Activated CD4-positive, alpha-beta T cell treated with anti-CD3 and anti-CD28 coated beads for 1 hour (primary cell): ENCODE data around the gene PACSIN1.

Source experiments
- DNase-seq: peaks from one replicate; pipeline ENCODE4 v3.0.0-alpha.2; 2020

Gene PACSIN1

DNA sequence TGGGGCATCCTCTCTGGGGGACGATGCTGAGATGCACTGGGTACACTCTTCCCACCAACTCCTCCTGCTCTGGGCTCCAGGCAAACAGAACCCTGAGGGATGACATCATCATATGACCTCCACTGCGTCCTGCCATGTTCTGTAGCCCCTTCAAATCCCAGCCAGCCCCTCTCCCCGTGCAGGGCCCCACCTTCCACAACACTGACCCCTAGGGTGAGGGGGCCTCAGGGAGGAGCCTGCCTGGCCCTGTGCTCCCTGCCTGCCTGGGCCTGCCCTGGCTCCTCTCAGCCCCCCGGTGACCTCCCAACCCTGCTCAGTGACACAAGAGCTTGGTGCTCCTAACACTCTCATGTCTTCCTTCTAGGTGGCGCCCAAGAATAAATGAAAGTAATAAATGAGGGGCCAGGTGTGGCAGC, 99.9 kb downstream of the PACSIN1 start:
- DNase-seq: no peak

DNA sequence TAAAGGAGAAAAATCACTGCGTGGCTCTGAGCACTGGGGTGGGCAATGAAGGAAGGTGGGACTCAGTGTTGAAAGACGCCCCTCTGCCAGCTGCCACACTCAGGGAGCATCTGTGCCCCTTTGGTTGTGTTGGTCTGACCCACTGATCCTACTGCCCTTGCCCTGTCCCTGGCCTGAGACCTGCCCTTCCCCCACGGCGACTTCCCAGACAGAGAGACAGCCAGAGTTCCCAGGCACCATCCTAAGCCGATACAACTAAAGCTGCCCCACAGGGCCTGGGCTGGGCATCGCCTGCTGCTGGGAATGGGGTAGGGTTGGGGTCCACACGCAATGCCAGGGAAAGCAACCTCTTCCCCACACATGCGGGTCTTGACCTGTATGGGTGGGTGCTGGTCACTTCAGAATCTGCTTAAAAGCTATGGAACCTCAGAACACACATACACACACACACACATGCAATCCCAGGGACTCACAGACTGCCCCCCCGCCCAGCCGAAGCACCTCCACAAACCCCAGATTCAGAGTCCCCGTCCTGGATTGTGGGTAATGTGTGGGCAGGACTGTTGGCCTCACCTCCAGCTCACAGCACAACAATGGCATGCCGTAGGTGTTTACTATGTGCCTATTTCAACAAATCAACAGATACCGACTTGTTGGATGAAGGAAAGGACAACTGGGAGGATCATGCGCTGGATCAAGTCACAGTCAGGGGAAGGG, 101.1 kb downstream of the PACSIN1 start:
- DNase-seq: no peak

DNA sequence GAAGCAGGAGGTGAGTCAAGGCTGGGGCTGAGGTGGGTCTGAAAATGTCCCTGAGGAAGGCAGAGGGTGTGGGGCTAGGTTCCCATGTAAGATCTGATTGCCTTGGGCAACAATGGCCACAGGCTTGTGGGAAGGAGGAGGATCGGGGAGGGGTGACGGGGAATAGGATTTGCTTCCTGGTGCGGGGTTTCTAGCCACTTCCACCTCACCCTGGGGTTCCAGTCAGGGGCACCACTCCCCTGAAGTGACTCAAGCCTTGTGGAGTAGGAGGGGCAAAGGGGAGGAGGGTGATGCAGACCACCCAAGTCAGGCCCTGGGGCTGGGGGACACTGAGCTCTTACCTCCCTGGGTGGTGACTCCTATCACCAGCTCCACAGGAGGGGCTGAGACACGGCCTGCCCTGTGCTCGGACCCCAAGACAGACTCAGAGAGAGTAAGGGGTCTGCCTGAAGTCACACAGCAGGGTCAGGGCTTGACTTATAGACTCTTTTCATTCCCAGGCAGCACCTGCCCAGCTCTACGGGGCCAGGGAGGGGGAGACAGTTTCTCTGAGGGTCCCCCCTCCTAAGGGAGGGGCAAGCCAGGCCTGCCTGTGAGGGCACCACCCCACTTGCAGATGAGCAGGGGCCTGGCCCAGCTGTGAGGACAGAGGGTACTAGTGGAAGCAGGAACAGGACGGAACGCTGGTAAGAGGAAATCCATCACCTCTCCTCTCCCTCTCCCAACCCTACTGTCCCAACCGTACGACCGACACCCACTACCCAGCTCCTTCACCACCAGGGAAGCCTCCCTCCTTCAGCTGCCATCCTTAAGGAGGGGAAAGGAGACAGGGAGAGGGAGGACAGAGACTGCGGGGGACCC, 102.7 kb downstream of the PACSIN1 start:
- DNase-seq: no peak

DNA sequence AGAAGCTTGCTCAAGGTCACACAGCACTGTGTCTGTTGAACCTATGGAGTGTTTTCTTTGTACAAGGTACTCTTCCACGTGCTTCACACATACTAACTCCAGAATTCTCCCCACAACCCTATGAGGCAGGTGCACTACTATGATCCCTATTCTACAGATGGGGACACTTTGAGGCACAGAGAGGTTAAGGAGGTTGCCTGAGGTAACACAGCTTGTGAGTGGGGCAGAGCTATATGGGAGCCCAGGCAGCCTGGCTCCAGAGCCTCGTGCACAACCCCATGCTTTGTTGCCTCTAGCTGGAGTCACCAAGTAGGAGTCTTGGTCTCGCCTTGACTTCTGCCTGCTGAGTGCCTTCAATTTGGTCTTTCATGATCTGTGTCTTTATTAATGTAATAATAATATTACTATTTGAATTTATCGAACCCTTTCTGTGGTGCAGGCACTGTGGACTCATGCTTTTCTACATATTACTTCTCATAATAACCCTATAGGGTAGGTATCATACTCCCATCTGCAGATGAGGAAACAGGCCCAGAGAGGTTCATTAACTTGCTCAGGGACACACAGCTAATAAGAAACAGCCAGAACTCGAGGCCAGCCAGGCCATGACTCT, 103.6 kb downstream of the PACSIN1 start:
- no peak for DNase-seq

DNA sequence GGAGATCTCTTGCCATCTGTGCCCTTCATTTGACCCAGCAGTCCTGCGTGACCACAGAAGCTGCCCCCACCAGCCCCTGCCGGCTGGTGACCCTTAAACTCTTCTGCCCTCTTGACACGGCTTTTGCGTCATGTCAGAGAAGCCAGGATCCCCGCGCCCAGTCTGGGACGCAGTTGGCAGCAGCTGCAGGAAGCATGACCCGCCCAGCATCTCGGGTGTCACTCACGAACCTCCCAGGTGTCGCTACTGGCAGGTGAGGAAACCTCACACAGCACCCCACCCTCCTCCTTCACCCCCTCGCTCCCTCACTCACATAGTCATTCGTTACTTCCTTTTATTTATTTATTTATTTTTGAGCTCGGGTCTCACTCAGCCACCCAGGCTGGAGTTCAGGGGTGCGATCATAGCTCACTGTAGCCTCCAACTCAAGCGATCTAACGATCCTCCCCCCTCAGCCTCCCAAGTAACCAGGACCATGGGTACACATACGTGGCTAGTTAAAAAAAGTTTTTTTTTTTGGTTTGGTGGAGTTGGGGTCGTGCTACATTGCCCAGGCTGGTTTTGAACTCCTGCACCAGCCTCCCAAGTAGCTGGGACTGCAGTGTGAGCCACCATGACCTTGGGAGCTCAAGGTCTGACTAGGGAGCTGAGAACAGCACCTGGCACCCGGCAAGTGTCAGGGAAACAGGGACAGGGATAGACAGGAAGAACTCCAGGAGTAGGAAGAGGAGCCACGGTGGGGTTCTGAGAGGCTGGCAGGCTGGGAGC, 104.4 kb downstream of the PACSIN1 start:
- DNase-seq: no peak

DNA sequence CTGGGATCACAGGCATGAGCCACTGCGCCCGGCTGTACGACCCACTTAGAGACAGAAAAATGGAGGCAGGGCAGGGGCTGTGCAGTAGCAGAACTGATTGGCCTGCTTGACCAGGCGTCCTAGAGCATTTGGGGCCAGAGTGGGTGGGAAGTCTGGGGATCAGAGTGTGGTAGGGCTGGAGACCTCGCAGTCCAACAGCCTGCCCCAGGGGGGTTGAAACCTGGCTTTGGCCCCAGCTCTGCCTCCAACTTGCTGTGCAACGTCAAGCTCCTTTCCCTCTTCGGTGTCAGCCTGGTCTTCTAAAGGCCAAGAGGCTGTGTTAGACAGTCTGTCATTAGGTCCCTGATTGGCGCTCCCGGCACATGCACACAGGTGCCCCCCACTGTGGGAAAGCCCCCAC, 105.5 kb downstream of the PACSIN1 start:
- DNase-seq: no peak

DNA sequence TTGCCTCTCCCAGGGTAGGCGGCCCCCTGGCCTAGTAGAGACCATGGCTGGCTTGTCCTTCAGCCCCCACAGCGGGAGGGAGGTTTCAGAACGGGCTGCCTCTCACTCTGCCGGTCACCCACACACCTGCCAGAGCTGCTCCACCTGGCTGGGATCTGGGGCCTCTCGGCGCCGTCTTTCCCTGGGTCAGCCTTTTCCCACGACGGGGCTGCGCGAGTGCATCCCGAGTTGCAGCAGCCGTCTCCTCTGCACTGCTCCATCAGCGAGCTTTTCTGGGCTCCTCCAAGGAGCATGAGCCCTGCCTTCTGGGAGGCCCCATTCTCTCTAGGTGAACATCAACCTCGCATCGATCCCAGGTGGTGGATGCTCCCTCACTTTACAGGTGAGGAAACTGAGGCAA, 106.1 kb downstream of the PACSIN1 start:
- no peak for DNase-seq

DNA sequence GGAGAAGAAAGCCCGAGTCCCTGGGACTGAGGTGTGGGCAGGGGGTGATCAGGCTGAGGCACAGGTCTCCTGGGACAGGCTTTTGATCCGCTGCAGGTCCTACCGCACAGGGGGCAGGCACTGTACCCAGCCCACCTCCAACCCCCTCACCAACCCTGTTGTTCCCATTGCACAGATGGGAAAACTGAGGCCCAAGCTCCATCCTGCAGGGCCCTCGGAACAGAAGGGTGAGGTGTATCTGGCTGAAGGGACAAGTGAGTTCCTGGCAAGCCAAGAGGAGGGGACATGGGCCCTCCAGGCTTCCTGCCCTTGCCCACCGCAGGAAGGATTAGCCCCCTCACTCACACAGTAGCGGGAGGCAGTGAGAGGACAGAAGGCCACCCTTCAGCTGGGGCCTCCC, 106.7 kb downstream of the PACSIN1 start:
- DNase-seq: no peak

DNA sequence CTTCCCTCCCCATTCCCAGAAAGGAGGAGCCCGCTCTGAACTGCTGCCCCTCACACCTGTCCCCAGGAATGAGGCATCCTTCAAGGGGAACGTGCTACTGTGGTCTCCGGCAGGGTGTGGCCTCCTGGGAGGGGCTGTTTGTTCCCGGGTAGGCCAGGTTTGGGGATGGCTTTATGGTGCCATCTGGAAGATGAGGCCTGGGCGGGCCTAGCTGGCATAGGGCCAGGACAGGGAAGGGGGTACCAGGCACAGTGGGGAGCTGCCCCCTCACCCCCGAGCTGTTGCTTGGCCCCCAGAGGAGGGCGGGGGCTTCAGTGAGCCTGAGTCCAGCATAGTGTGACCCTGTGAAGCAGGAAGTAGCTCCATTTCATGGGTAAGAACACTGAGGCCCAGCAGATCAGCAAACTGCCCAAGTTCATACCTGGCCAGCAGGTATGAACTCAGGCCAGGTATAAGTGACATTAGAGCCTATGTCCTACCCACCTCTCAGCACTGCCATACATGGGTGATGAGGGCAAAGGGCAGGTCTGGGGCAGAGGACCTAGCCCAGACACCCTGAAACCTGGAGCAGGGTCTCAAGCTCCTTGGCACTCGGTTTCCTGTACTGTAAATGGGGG, 107.8 kb downstream of the PACSIN1 start:
- no peak for DNase-seq

DNA sequence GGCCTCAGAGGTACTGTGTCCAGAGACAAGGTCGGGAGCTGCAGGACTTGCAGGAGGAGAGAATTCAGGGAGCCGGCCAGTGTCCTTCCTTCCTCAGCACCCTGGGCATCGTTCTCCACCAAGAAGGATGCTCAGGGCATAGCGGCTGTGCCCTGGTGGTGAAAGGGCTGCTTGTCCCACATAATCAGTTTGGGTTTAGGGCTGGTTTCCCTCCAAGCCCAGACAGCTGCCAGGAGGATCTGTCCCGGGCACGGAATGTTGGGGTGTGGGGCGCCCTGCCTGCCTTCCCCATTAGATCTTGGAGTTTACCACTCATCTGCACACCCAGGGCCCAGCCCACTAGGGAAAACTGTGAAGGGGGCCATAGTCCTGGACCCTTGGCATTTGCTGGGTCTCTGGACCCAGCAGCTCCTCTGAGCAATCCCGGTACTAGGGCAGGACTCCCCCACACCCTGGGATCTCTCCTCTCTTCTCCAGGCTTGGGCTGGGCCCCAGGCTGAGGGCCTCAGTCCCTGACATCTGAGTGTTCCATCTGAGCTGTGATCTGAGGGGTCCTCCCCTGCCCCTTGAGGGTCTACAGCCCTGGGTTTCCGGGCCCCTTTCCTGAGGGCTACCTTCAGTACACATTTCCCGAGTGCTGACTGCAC, 108.9 kb downstream of the PACSIN1 start:
- no peak for DNase-seq

DNA sequence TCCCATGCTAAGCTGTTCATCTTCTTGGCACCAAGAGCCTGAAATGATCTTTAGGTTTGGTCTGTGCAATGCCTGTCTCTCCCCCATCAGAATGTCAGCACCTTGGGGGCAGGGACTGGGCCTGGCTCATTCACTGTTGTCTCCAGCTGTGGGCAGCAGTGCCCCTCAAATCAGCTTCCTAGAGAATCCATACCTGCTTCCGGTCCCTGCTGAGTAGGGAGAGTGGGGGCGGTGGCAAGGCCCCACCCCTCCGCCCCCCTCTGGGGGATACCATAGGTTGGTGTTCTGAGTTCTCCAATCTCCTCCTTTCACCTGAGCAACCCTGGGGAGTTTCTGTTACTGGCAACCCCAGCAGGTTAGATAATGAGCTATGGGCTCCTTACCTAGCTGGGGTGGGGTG, 109.5 kb downstream of the PACSIN1 start:
- DNase-seq: no peak

DNA sequence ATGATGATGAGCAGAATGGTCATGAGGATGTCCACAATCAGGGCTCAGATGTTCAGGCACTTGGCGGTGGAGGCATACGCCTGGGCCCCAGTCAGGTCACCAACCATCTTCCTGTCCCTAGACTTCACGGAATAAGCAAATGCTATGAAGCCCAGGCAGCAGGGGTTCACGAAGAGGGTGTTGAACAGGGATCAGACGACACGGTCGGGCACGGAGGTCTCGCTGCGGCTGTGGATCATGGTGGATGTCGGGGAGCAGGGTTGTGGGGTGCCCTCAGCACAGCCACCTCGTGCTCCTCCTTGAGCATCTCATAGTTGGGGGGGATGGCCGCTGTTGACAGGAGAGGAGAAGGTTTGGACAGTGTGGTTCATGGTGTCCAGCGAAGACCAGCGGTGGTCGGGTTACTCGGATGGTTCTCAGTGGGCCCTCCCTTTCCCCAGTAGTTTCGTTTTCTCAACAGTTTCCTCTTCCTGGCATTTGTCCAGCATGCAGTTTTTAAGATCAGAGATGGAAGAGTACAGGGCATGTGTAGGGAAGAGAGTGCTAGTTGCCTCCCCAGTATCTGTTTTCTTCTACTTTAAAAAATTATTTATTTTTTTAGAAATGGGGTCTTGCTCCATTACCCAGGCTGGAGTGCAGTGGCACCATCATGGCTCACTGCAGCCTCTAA, 110.5 kb downstream of the PACSIN1 start:
- no peak for DNase-seq

DNA sequence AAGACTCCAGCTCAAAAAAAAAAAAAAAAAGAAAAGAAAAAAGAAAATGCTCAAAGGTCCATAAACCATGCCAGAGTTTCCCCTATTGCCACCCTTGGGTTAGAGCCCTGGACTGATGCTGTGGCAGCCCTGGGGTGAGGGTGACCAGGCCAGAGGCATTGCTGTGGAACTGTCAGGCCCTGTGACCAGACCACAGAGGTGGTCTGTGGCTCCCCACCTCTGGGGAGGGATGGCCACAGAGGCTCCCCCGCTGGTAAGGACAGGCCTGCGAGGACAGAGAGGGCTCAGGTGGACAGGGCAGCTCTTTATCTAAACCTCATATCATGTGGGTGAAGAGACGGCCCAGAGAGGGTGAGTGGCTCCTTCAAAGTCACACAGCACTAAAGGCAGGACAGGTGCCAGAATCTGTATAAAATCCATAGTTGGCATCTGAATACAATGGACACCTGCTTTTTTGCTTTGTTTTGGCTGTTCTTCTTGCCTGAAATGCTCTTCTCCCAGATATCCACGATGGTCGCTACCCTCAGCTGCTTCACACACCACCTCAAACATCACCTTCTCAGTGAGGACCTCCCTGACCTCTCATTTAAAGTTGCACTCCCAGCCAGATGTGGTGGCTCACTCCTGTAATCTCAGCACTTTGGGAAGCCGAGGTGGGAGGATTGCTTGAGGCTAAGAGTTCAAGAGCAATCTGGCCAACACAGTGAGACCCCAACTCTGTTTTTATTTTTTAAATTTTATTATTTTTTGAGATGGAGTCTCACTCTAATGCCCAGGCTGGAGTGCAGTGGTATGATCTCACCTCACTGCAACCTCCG, 112.8 kb downstream of the PACSIN1 start:
- no peak for DNase-seq

DNA sequence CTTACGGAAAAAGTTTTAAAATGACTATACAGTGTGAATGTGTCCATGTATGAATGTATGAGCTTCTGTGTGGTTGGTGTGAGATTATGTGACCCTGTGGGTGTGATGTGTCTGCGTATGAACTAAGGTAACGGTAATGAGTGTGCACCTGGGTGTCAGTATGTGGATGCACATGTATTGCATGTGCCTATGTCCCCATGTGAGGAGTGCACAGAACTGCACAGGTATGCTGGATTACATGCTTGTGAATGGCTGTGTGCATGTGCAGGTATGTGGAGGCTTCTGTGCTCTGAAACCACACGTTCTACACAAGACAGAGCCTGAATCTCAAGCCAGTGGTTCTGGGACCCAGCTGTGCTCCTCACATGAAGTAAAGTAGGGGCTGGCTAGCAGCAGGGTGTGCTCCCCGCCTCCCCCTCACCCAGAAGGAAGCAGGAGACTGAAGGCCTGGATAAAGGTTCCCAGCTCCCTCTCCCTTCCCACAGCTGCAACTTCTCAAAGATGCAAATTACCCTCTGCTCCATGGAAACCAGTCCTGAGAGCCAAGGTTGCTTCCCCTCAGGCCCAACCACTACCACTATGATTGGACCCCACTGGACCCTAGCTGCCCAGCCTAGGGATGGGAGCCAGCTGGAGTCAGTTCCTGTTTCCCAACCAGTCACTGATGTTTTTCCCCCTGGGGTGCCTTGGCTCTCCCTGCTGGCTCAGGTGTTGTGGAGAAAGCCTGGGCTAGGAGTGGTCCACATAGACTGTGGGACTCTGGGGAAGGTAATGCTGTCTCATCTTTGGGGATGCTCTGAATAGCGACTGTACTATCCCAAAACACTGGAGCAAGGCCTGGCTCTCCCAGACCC, 115.1 kb downstream of the PACSIN1 start:
- DNase-seq: no peak

DNA sequence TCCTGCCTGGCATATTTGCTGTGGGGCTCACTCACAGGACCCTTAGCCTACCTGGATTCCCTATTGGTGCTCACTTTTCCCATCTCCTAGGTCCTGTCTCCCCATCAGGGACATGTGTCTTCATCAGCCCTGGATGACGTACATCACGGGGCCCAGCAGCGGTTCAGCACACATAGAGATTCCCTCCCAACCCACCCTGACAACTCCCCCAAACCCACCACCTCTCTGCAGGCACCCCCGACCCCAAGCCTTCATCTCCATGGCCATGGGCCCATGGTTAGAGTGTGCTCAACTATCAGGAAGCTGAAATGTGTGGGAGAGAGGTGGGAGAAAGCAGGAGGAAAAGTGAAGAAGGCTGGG, 115.7 kb downstream of the PACSIN1 start:
- no peak for DNase-seq

DNA sequence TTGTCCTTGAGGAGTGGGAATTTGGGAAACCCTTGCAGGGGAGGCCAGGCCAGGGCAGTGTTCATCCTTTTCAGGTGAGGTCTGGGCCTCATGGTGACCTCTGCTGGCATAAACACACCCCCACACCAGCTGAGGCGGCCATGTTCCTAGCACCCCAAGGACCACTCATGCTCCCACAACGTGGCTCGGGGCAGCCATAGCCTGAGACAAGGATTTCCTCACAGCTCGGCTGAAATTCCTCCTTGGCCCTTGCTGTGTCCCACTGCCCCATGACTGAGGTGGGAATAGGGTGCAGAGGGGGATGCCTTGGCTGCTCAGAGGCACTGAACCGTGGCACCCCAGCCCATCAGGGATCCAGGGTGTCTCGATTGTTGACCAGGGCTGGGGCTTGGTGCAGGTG, 117.6 kb downstream of the PACSIN1 start:
- DNase-seq: no peak

DNA sequence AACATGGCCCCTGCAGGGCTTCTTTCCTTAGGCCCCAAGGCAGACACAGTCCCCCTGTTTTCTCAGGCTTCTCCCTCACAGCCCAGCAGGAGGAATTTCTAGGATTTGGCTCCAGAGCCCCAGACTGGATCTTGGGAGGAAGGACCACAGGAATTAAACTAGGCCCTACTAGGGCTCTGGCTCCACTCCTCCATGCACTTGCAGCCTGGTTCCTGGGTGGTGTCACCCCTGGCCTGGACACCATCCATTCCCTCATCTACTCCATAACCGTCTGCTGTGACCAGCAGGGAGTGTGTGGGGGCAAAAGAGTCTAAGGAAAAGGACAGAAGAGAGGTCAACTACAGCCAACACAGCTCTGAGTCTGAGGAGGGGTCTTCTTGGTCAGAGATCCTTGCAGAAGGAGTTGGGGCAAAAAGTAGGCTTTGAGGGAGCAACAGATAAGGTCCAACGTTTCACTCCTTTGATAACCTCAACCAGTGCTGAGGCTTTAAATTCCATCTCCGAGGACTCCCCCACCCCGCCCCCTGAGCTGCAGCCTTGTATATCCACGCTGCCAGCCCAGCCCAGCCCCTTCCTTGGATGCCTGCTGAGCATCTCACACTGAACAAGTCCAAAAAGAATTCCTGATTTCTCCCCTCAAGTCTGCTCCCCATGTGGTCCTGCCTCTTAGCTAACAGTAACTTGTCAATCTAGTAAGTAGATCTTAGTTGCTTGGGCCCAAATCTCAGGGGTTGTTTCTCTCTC, 118.2 kb downstream of the PACSIN1 start:
- no peak for DNase-seq

DNA sequence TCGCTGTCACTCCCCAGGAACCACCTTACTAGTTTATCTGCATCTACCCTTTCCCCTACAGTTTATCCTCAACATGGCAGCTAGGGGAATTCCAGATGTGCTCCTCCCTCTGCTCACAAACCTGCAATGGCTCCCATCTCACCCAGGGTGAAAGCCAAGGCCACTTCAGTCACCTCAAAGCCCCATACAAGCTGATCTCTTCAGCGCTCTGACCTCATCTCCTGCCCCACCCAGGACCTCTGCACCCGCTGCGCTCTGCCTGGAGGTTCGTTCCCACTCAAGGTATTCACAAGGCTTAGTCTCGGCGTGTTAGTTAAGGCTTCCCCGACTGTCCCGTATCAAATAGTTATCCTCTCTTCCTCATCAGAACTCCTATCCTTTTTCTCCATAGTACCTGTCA, 118.8 kb downstream of the PACSIN1 start:
- DNase-seq: no peak
